Breast epithelium (tissue), 4 donors: ENCODE results near the gene MOG. TPM values are rescaled to one million over a fixed set of nuclear protein-coding genes. Genes with fewer than 3 reads are reported as not detected.

Experiments
- DNase-seq, 2 donors: peaks; one replicate each; pipeline ENCODE4 v3.0.0-alpha.2; 2019; ENCODE audit warnings: low spot score in 2 of 2
- H3K27ac ChIP-seq, 2 donors: fragments of 200-600 bp; sonication (generic) in 1 of 2; one replicate each; pipeline ENCODE4 v1.5.1; 2016 to 2019; ENCODE audit warnings: mild to moderate bottlenecking in 1 of 2
- H3K27me3 ChIP-seq, 2 donors: fragments of 200-600 bp; sonication (generic) in 1 of 2; one replicate each; pipeline versions ENCODE4 v1.5.1 to v1.6.0; 2017 to 2019; ENCODE audit warnings: control low read depth in 1 of 2, mild to moderate bottlenecking in 1 of 2
- H3K36me3 ChIP-seq: fragments of 200-600 bp; one replicate; pipeline ENCODE4 v1.5.1; 2019
- H3K4me1 ChIP-seq, 2 donors: fragments of 200-600 bp; sonication (generic); one replicate each; pipeline ENCODE4 v1.5.1; 2016 to 2019; ENCODE audit warnings: control low read depth in 1 of 2
- H3K4me3 ChIP-seq, 3 donors: fragments of 200-600 bp; sonication (generic); 1 replicate in 2 of 3; 2 replicates in 1 of 3; pipeline ENCODE4 v1.5.1; 2016 to 2019; ENCODE audit warnings: mild to moderate bottlenecking in 3 of 3, moderate library complexity in 2 of 3
- H3K9me3 ChIP-seq, 2 donors: fragments of 200-600 bp; sonication (generic) in 1 of 2; one replicate each; pipeline ENCODE4 v1.5.1; 2016 to 2019; ENCODE audit warnings: control low read depth in 1 of 2
- POLR2A ChIP-seq: fragments of 450-650 bp; IDR thresholded peaks from one replicate; pipeline ENCODE4 v1.6.1; 2016; ENCODE audit warnings: antibody characterized with exemption, mild to moderate bottlenecking, moderate library complexity
- POLR2AphosphoS5 ChIP-seq, 3 donors: sonication (generic); formaldehyde crosslinking; IDR thresholded peaks; one replicate each; pipeline ENCODE4 v1.6.1; 2017; ENCODE audit warnings: antibody characterized with exemption in 3 of 3
- intact Hi-C: fragments of 100-400 bp; cut with DNase I; formaldehyde crosslinking; loops from one replicate; pipeline ENCODE4 v1.15.1; 2023; ENCODE audit warnings: low total_unique reads
- total RNA-seq, 3 donors: library from RNA; depleted of rRNA; stranded (reverse); fragments of >200 nt; gene quantifications; one replicate each; pipeline ENCODE4 v1.1.0, GENCODE V29; 2016
- TF ChIP-seq, protein P1 (sequence below), 3 donors: fragments of 450-650 bp; IDR thresholded peaks; one replicate each; pipeline ENCODE4 v1.5.1; 2016 to 2017; ENCODE audit warnings: antibody characterized with exemption in 3 of 3, mild to moderate bottlenecking in 3 of 3, moderate library complexity in 3 of 3

MOG gene
- total RNA-seq, 3 donors from 2014 or later: not detected

DNA sequence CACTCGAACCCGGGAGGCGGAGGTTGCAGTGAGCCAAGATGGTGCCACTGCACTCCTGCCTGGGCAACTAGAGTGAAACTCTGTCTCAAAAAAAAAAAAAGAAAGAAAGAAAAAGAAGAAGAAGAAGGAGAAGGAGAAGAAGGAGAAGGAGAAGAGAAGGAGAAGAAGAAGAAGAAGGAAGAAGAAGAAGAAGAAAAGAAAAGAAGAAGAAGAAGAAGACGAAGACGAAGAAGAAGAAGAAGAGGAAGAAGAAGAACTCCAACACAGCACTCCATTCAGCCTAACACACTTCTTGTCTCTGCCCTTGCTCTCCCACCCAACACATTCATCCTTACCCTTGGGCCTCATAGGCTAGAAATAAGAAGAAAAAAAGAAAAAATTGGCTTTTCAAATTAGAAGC is 17.1 kb downstream of the MOG start:
- Histone ChIP-seq H3K27me3 (peaks cover 0 to 9% of the 10 kb centered on the region in 2 donors), H3K27ac (no peak overlapping the region), H3K4me3 (no peak overlapping the region), H3K9me3 (no peaks in the 10 kb centered on the region), H3K4me1 (no peaks in the 10 kb centered on the region), H3K36me3 (no peaks in the 10 kb centered on the region)
- no peak for TF ChIP-seq POLR2AphosphoS5 (IDR thresholded peaks at IDR 0.05)
- TF ChIP-seq, protein P1, sequence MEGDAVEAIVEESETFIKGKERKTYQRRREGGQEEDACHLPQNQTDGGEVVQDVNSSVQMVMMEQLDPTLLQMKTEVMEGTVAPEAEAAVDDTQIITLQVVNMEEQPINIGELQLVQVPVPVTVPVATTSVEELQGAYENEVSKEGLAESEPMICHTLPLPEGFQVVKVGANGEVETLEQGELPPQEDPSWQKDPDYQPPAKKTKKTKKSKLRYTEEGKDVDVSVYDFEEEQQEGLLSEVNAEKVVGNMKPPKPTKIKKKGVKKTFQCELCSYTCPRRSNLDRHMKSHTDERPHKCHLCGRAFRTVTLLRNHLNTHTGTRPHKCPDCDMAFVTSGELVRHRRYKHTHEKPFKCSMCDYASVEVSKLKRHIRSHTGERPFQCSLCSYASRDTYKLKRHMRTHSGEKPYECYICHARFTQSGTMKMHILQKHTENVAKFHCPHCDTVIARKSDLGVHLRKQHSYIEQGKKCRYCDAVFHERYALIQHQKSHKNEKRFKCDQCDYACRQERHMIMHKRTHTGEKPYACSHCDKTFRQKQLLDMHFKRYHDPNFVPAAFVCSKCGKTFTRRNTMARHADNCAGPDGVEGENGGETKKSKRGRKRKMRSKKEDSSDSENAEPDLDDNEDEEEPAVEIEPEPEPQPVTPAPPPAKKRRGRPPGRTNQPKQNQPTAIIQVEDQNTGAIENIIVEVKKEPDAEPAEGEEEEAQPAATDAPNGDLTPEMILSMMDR (IDR thresholded peaks at IDR 0.05): no peak
- no peak for TF ChIP-seq POLR2A
- no peak for DNase-seq
- intact Hi-C loops: no loop called here

DNA sequence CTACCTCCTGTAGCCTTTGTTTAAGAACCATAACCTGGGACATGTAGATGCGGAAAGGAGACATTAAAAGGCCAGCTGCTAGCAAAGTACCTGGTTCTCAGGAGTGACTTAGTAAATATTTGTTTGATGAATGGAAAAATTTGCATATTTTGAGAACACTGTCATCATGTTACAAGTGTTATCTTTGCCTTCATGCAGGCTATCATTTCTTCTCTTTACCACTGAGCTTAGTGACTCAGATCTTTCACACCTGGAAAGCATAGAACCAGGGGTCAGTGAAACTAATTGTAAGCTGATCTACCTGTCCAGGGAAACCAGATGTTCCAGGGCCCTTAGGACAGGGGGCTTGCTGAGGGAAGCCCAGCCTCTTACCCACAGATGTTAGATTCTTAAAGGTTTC is 18.7 kb downstream of the MOG start:
- no peak overlapping the region for H3K27ac ChIP-seq
- TF ChIP-seq, protein P1 (IDR thresholded peaks at IDR 0.05): no peak
- no peak for TF ChIP-seq POLR2A
- TF ChIP-seq POLR2AphosphoS5 (IDR thresholded peaks at IDR 0.05): no peak
- H3K4me1 ChIP-seq: no peaks in the 10 kb centered on the region
- intact Hi-C loops: no loop called here
- DNase-seq: no peak
- no peaks in the 10 kb centered on the region for H3K9me3 ChIP-seq
- H3K36me3 ChIP-seq: no peaks in the 10 kb centered on the region
- peaks cover 0 to 6% of the 10 kb centered on the region in 2 donors for H3K27me3 ChIP-seq
- H3K4me3 ChIP-seq: no peak overlapping the region

DNA sequence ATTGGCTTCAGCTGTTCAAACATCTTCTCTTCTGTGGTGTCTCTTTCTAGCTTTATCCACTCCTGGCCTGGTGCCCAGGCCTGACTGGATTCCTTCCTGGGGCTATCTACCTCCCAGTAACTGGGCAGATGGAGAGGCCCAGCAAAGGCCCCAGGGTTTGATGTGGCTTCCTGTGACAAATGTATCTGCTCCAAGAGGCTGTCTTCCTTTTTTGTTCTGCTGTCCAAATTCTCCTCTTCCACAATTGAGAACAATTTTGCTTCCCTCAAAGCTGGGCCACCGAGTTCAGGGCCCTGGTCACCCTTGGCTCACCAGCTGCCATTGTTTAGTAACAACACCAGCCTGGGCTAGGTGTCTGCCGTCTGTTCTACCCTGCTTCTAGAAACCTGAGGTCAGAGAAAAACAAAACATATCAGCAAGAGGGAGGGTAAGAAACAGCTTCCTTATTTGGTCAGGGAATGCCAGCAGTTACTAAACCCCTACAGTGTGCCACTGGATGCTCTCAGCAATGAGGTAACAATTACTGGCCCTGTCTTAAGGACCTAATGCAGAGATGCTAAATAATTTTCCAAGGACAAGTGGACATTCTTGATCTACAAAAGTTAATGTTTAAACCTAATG is 20.2 kb downstream of the MOG start:
- H3K4me1 ChIP-seq: no peaks in the 10 kb centered on the region
- peak overlapping the region; percentile 41 to 44 for H3K27ac ChIP-seq
- no peaks in the 10 kb centered on the region for H3K36me3 ChIP-seq
- peak in 1 of 2 donors; percentile 40 for DNase-seq
- intact Hi-C loops: no loop called here
- H3K27me3 ChIP-seq: no peaks in the 10 kb centered on the region
- TF ChIP-seq POLR2AphosphoS5 (IDR thresholded peaks at IDR 0.05): peak in 1 of 3 donors; percentile 25
- TF ChIP-seq, protein P1 (IDR thresholded peaks at IDR 0.05): no peak
- TF ChIP-seq POLR2A: no peak
- no peak overlapping the region for H3K4me3 ChIP-seq
- H3K9me3 ChIP-seq: no peaks in the 10 kb centered on the region

DNA sequence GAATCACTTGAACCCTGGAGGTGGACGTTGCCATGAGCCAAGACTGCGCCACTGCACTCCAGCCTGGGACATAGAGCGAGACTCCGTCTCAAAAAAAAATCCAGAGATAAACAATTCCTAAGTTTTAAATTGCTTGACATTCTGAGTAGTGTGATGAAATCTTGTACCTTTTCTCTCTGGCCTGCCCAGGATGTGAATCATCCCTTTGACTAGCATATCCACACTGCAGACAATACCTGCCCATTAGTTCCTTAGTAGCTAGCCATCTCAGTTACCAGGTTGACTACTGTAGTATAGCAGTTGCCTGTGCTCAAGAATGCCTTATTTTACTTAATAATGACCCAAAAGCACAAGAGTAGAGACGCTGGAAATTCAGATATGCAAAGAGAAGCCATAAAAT is 21.2 kb downstream of the MOG start:
- no peaks in the 10 kb centered on the region for H3K36me3 ChIP-seq
- no peak overlapping the region for H3K27ac ChIP-seq
- no peaks in the 10 kb centered on the region for H3K9me3 ChIP-seq
- H3K4me3 ChIP-seq: no peak overlapping the region
- no peaks in the 10 kb centered on the region for H3K27me3 ChIP-seq
- DNase-seq: no peak
- TF ChIP-seq POLR2AphosphoS5 (IDR thresholded peaks at IDR 0.05): no peak
- TF ChIP-seq, protein P1 (IDR thresholded peaks at IDR 0.05): no peak
- TF ChIP-seq POLR2A: no peak
- intact Hi-C loops: no loop called here
- H3K4me1 ChIP-seq: no peaks in the 10 kb centered on the region

DNA sequence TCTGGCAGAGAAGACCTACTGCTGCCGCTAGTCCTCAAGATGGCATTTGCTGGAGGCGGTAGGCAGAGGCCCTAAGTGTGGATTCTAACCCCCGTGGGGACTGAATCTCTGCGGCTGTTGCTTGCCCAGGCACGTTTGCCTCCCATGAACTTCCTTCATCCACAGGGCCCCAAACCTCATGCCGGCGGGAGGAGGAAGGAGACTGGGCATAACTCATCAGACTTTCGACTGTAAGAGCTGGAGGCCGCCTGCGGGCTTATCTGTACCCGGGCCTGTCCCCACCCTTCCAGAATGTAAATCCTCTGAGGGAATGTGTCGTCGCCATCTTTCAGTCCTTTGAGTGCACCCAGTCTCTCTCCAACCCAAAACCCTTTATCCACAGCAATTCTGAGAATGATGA is 23.1 kb downstream of the MOG start:
- Histone ChIP-seq H3K4me1 (no peaks in the 10 kb centered on the region), H3K36me3 (no peaks in the 10 kb centered on the region), H3K9me3 (no peaks in the 10 kb centered on the region), H3K4me3 (peak overlapping the region in 1 of 3 donors; percentile 54), H3K27ac (peak overlapping the region in 1 of 2 donors; percentile 69), H3K27me3 (no peaks in the 10 kb centered on the region)
- TF ChIP-seq POLR2AphosphoS5 (IDR thresholded peaks at IDR 0.05) (no peak), POLR2A (no peak)
- TF ChIP-seq, protein P1 (IDR thresholded peaks at IDR 0.05): no peak
- intact Hi-C loops: no loop called here
- DNase-seq: no peak
